GM21528 (cell line): Measurements from ENCODE around the gene CACNB2.

ENCODE experiments used
- ATAC-seq: cut with Tn5 transposase; IDR thresholded peaks from one replicate; pipeline ENCODE4 v1.9.1; 2021; ENCODE audit warnings: mild to moderate bottlenecking, moderate library complexity; ENCODE audit not compliant: unreplicated experiment, low FRiP score

CACNB2 gene

DNA sequence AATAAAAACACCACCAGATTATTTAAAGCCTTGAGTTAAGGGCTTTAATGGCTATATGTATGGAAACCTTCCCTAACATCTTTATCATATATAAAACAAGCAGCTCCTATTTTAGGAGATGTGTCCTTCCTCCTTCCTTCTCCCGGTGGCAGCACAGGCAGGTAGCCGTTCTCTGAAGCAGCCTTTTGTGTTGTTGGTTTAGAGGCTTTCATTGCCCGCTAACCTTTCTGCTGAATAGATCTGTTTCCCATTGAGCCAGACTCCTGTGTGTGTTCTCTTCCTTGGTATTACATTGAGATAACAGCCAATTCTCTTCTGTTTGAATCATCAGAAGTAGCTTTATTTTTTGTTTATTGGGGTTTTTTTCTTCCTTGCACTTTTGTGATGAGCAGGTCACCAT is 131.3 kb downstream of the CACNB2 start:
- ATAC-seq: no peak

DNA sequence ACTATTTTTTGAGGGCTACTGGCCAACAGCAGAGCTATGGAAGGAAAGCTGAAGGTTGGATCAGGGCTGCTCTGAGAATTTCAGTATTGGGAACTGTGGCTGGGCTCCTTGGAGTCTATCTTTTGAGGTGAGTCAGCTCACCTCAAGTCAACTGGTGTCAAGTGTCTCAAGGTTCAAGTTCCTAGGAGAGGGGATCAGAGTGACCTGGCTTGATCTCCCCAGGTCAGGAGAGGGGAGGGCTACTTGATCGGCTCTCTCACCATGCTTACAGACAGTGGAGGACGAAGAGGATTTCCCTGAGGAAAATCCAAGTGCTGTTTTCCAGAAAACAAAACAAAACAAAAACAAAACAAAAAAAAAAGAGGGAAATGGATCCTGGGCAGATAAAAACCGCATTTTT is 132.8 kb downstream of the CACNB2 start:
- ATAC-seq: no peak

DNA sequence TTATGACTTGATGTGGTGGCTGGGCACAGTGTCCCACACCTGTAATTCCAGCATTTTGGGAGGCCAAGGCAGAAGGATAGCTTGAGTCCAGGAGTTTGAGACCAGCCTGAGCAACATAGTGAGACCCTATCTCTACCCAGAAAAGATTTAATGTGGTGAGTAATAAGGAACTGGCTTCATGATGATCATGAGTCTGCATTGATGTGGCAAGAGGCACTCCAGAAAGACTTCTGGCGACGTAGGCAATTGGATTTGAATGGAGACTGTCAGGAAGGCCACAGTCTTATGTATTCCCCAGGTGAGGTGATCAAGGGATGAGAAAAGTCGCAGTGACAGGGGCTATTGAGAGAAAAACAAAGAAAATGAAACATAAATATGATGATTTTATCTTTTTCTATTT is 138.0 kb downstream of the CACNB2 start:
- ATAC-seq: no peak

DNA sequence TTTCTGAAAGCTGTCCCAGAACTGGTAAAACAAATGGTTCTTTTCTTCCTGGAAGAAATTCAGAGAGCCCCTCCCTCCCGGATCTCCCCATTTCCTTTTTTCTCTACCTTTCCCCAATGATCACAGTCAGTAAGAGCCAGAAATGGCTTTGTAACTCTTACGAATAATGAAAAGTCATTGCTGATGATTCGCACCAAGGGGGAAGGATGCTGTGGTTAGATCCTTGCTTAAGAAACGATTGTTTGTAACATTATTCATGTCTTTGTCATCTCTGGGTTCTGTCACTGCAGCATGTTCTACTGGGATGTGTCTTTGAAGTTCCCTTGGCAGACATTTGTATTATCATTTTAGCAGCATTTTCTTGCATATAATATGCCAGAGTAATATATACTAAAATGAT is 138.9 kb downstream of the CACNB2 start:
- no peak for ATAC-seq

DNA sequence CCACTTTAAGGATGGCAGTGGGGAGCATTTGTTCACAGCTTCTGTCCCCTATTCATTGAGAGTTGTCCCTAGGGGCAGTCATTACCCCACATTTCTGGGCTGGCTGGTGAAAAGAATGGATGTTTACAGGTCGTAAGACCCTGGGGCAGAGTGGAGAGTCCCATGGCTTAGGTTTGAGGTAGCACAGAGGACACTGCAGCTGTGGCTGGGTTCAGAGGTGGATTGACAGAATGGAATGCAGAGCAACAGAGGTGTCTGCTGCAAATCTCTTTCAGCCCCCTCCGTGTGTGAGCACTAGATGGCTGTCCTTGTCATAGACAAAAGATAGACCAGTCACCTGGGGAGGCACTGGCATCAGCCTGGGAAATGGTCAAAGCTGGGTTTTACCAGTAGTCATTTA is 141.9 kb downstream of the CACNB2 start:
- no peak for ATAC-seq

DNA sequence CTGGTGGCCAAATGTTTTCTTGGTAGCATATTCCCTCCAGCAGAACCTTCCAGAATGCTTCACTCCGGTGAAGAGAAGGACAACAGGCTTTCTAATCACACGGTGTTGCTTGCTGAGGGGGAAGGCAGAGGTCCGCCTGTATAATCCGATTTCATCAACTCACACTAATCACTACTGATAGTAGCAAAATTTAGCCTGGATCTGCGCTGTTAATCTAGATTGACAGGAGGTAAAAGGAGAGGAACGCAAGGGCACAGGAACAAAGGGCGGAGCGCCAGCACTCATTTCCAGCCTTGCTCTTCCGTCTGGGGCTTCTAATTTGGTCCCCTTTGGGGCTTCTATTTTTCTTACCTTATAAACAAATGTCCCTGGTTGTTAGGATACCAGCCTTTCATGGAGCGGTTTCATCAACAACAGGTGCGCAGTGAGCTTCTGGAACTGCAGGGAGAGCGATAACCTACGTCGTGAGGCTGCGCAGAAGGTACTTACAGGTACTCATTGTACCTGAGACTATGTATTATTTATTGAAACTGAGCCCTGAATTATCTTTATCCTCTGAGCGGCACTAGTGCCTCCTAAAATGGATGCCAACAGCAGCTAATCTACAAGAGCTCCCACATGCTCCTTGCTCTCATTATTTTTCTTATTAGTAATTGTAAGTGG is 150.6 kb downstream of the CACNB2 start:
- no peak for ATAC-seq

DNA sequence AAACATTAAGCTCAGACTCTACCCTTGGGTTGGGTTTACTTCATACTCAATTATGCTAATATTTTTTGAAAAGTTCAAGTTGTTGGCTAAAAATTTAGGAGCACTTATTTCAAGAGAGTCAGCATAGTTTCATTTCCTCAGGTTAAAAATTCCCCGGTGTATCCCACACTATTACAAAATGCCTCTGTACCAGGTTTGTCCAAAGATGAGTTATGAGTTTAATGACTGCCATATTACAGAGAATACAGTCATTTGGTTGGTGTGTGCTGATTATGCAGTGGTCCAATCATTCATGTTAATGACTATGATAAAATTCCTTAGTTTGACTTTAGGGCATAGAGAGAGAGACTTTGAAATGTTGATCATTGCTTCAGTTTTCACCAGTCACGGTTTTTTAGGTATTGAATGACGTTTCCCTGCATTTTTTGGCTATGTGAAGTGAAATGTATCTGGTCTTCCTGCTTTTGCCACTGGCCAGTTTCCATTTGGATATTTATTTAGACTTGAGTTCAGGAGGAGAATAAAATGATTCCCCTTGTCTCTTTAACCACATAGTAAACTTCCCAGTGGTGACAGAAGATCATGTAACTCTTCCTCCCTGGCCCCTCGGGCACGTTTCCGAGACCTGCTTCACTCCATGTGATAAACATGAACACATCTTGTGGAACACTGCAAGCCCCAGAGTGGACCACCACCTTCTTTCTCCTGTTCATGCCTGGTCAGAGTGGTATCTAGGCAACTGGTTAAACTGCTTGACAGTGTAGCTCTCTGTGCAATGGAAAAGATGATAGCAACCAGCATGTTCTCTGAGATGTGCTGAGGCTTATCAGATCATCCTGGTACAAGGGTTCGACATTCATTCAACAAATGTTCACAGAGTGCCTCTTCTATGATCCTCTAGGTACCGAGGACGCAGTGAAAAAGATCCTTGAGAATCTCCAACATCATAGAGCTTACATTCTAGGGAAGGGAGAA is 153.6 kb downstream of the CACNB2 start:
- no peak for ATAC-seq

DNA sequence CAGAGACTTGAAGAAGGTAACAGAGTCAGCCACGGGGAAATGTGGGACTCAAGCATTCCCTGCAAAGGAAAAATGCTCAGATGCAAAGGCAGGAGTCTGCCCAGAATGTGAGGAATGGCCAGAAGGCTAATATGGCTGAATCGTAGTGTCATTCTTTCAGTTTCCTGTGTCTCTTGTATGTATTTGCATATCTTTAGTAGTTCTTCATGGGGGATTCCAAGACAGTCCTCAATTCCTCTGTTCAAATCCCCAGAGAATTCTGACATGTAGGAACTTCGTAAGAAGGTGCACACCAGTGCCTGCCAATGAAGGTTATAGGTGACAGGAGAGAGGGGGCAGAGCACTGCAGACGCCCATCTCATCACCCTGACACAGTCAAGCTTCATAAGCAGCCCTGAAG is 154.4 kb downstream of the CACNB2 start:
- no peak for ATAC-seq

DNA sequence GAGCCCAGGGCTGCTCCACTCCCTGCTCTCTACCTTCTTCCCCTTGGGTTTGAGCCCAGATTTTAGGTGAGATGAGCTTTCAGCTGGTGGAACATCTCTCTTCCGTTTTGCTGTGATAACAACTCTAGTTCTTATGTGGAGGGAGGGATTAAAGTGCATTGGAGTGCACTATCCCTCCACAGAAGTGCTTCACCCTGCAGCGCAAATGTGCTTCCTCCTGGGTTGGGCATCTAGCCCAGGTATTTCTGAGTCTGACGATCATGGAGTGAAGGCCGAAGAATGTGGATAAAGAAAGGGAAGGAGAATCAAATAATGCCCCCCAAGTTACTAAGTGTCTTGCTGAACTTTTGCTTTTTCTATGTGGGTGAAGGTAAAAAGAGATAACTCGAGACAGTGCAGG is 157.4 kb downstream of the CACNB2 start:
- no peak for ATAC-seq

DNA sequence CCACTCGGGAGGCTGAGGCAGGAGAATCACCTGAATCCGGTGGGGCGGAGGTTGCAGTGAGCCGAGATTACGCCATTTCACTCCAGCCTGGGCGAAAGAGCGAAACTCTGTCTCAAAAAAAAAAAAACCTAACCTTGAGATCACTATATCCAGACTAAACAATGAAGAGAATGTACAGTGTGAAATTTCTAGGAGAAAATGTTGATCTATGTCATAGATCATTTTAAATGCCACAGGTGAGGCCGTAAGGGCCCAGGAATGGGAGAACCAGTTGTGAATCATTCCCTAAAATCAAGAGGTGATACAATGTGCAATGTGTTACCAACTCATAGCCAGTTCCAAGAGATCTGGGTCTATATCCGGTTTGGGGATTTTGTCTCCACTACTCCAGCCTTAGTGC is 158.0 kb downstream of the CACNB2 start:
- ATAC-seq: no peak

DNA sequence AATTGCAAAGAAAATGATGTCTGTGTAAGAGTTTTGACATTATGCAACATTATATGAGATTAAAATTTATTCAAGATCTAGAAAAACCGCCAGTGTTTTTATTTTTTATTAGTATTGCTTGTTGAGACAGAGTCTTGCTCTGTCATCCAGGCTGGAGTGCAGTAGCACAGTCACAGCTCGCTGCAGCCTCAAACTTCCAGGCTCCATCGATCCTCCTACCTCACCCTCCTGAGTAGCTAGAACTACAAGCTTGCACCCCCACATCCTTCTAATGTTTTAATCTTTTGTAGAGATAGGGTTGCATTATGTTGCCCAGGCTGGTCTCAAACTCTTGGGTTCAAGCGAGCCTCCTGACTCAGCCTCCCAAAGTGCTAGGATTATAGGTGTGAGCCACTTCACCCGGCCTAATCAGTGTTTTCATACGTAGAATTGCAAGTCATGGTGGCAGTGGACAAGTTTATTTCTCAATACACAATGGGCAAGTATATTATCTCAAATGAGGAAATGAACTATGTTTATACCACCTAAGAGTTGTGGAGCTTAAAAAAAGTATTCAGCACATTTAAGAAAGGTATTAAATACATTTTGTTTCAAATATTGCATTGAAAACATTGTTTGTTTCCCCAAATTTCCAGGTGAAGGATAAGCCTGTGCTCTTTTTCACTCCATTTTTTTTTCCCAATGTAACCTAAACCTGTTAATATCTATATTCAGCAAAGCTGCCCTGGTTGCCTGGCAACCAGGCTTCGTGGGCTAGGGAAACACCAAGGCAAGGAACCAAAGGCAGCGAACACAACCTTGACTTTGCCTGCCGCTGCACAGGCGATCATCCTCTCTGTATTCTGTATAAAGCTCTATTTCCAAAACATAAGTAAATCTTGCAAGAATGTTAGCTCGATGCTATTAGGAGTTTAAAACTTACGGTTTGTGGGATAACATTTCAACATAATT is 163.9 kb downstream of the CACNB2 start:
- no peak for ATAC-seq

DNA sequence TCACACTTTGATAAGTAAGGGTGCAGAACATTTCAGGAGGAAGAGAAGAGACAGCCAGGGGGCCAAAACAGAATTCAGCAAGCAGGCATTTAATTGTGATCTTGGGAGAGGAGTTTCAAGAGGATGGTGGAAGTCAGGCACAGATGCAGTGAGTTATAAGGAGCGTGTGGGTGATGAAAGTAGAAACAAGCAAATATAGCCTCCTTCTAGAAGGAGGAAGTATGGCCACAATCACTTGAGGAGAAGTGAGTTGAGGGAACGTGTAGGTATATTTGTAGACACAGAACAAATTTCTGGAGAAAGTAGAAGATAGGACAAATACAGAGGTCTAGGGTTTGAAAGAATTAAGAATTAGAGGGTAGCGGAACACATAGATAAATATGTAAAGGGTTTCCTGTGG is 165.8 kb downstream of the CACNB2 start:
- ATAC-seq: no peak

DNA sequence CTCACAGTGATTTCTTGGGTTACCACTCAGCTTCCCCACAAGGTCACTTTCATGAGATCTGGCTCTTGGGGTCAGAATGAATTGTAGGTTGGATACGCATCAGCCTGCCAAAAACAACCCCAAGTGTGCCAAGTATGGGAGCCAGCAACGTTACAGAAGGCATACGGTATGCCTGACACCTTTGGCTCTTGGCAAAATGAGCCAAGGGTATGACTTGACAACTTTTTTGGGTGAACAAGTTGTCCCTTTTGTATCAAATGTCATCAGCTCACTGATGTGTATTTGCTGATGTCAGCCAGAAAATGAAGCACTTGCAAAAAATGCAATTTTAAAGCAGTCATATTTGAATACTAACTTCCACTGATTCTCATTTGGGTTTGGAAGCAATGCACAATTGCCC is 168.4 kb downstream of the CACNB2 start:
- ATAC-seq: no peak

DNA sequence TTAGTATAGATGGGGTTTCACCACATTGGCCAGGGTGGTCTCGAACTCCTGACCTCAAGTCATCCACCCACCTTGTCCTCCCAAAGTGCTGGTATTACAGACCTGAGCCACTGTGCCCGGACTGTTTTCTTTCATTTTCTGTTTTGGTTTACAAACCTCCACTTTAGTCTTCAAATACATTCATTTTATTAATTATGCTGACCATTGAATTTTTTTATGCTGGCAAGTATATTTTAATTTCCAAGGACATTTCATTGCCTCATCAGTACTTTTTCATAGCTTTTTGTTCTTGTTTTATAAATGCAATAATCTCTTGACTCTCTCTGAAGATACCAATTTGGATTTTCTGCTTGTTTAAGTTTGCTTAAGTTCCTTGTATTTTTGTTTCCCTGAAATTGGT is 170.5 kb downstream of the CACNB2 start:
- ATAC-seq: no peak

DNA sequence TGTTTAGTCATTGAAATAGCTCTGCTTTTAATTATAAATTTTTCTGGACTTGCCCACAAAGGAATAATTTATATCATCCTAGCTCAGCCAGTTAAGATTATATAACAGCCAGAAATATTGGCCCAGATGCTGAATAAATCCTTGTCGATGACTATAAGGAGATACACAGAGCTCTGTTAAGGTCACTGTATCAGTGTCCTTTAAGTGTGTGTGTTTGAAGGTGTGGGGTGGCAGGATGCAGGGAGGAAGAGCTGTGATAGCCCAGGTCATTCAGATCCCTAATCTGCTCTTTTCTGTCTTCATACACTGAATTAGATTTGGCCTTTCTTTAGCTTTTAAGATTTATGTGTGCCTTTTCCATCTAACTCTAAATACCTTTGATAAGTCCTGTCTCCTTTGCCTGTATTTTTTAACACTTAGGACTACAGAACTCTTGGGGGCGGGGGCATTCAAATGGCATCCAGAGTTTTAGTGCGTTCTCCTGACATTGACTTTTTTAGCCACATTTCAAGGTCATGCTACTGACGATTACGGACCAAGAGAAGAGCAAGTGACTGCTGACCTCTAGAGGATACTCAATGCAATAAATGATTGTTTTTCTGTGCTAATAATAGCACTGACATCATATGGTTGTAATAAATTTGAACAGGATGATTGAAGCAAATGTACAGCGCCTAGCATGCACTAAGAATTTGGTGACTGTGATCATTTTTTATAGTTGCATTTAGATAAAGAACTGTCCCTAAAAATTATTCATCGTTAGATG is 172.3 kb downstream of the CACNB2 start:
- ATAC-seq: peak; percentile 67

DNA sequence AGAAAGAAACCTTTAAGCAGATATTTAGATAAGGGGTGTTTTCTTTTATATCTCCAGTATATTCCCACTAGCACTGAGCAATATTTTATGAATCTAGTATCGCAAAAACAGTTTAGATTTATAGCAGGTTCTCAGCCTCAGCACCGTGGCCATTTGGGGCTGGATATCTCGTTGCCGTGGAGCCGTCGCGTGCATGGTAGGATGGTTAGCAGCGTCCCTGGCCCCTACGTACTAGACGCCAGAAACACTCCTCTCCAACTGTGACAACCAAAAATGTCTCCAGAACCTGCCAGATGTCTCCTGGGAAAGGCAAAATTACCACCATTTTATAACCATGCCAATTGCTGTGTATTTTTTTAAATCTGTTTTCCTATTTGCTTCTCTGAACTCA is 172.9 kb downstream of the CACNB2 start:
- ATAC-seq: no peak

DNA sequence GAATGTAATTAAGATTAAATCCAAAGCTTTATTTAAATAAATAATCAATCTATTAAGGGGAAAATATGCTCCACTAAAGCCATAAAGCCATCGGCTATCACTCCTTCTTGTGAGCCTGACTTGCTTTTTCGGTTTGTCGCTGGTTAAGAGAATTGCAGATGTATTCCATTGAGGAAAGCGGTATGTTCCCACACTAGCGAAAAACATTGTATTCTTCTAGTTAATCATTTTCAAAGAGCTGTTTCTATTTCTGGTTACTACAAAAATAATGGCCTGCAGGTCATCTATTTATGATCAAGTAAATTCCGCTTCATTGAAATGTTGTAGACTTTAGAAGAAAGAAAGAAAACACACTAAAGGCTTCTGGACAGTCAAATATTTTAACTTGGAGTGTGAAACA is 173.4 kb downstream of the CACNB2 start:
- no peak for ATAC-seq

DNA sequence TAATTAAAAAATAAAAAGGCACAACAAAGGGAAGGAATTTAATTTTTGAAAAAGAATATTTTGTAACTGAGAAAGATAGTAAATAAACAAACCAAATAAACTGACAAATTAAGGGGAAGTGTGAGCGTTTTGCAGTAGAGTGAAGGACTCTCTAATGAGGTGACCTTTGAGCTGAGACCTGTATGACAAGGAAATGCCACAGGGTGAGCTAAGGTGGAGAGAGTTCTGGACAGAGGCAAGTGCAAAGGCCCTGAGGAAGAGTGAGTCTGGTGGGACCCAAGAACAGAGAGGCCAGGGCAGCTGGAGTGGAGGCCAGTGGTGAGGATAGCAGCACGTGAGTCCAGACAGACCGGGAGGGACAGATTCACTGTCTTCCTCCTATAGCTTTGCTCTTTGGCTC is 179.4 kb downstream of the CACNB2 start:
- ATAC-seq: no peak

DNA sequence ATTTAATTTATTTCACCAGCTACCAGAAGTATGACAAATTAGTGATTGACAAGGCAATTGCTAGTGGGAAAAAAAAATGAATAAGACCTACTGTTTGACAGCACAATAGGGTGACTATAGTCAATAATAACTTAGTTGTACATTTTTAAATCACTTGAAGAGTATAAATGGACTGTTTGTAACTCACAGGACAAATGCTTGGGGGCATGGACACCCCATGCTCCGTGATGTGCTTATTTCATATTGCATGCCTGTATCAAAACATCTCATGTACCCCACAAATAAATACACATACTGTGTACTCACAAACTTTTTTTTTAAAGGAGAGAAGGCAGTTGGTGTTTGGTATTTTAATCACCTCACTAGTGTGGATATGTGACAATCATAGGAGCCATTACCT is 181.1 kb downstream of the CACNB2 start:
- no peak for ATAC-seq

DNA sequence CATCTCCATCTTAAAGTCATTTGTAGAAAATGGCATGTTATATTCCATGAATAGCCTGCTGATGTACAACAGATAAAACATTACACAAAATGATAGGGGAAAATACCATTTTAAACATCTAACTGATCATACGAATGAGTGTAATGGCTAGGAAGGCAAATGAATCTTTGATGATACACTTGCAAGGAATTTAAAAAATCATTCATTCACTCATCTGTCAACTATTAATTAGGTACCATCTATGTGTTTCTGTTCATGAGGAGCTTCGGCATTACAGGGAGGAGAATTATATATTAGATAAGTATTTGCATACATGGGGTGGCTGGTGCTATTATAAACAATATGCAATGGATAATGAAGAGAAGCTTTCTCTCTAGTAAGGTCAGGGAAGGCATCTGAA is 183.7 kb downstream of the CACNB2 start:
- no peak for ATAC-seq
